HT-29 (cell line): Measurements from ENCODE around the gene AGBL4. TPM values are rescaled to one million over a fixed set of nuclear protein-coding genes. Genes with fewer than 3 reads are reported as not detected.
A peak's percentile ranks its signal among the peaks of the same experiment; 100 is the strongest.

Experiments used
- DNase-seq: peaks from one replicate; pipeline ENCODE4 v3.0.0-alpha.2; 2015; ENCODE audit warnings: low spot score
- total RNA-seq: library from RNA; depleted of rRNA; stranded (reverse); fragments of >200 nt; shearing (Covaris generic); gene quantifications from 2 replicates; pipeline ENCODE4 v1.2.3, GENCODE V29; 2014

Gene AGBL4
- total RNA-seq, 1 experiment from 2014 or later: not detected

DNA sequence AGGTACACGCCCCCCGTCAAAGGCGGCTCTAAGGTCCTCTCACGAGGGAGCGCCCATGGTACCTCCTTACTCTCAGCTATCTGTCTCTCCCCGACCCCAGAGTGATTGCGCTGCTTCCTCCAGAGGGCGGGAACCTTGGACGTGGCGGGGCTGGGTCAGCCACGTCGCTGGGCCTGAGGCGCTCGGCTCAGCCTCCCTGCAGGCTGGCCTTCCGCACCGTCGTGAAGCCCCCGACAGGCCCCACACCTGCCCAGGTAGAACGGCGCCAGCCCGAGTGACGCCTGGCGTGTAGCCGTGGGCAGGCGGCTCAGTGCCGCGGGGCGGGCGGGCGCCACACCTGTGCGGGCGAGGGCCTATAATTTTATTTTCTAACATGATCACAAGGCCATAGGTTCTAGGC is 1124.9 kb downstream of the AGBL4 start:
- no peak for DNase-seq

DNA sequence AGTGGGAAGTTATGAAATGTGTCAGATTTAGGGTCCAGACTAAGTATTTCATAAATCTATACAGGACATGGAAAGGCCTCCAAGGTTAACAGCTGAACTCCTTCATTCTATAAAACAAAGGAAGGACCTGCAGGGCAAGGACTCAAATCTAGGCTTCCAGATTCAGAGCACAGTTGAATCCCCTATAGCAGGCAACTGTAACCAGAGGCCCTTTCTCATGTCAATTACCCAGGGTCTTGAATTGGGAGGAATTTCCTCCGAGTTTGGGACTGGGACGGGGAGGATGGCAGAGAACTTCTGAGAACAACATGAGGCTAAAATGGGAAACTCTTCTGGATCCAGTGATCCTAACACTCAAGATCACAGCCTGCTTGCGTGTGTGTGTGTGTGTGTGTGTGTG is 1134.1 kb downstream of the AGBL4 start:
- DNase-seq: no peak

DNA sequence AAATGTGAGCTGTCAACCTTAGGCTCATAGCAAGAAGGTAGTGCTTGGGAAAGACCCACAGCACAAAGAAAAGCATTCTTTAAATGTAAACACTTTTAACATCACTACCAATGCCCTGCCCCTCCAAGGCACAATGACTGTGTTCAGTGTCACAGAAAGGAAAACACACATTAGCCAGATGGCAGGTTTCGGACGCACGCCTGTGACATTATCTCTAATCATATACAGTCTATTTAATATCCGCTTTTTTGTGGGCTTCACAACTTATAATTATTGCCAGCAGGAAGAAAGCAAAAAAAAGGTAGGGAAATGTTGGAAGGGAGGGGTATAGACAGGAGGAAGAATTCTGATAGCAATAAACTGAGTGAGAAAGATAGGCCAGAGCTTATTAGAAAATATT is 1134.7 kb downstream of the AGBL4 start:
- no peak for DNase-seq

DNA sequence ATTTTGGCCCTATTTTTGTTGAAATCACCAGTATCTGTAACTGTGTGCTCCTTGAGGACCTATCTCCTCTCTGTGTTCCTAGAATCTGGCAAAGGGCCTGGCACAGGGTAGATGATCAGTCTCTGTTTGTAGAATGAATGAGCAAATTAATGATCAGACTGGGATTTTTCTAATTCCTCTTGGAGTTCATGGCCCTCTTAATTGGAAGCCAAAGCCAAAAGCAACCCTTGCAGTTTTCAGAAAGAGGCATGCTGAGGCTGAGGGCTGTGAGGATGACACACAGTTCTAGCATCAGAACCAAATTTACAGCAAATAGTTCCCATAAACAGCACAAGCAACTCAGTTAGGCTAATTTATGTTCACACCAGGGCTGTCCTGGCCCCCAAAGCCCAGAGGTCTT is 1136.0 kb downstream of the AGBL4 start:
- DNase-seq: no peak

DNA sequence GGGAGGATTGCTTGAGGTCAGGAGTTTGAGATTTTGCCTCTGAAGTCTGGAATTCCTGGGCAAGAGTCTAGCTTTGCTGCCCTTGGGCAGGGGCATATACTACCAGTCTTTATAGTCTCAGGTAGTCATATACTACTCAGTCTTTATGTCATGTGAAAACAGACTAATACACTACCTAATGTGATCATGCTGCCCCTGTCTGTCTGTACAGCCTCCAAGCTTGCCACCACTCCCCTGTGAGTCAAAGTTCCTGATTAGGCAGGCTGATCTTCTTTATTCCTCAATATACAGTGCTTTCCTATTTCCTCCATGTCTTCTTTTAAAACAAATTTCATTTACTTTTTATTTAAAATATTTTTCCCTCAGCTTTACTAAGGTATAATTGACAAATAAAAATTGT is 1141.7 kb downstream of the AGBL4 start:
- no peak for DNase-seq

DNA sequence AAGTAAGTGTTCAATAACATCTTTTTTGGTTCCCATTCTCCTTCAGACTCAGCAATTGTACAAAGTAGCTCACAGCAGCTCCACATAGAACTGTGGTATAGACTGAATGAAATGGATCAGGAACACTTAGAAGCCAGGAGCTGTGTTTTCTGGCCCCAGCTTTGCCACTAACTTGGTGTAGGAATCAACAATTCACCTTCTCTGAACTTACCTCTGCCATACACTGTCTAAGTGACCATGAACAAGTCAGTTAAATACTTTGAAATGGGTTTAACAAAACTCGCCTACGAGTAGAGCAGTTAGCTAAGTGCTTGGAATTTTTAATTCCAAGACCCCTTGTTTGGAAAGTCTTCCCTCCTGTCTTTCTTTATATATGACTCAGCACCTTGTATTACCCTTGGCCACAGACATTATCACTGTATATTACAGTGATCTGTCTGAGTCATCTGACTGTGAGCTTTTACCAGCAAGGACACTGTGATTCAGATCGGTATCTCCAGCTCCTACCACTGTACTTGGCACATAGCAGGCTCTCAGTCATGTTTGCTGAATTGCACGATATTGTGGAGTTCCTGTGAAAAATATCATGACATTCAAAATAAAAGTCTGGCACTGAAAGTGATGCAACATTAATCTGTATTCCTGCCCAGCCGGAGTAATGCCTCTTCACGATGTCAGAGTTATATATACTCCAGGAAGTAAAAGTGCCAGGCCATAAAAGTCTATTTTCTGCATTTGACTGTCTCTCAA is 1145.4 kb downstream of the AGBL4 start:
- peak; percentile 46 for DNase-seq

DNA sequence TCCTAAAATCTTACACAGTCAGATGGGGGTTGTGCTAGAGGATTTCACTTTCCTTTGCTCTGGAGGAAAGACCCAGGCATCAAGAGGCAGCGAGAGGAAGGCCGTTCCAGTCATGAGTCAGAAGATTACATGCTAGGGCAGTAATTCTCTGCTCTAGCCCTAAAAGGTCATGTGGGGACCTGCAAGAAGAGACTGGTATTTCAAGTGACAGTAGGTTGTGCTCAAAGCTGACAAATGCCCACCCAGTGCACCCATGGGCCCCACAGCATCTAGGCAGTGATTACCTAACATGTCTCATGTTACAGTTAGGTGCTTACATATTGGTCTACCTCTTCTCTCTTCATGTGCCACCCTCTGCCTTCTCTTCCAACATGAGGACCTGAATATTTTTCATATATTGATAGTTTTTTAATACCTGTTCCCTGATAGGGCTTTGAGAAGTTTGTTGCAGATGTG is 1147.4 kb downstream of the AGBL4 start:
- no peak for DNase-seq

DNA sequence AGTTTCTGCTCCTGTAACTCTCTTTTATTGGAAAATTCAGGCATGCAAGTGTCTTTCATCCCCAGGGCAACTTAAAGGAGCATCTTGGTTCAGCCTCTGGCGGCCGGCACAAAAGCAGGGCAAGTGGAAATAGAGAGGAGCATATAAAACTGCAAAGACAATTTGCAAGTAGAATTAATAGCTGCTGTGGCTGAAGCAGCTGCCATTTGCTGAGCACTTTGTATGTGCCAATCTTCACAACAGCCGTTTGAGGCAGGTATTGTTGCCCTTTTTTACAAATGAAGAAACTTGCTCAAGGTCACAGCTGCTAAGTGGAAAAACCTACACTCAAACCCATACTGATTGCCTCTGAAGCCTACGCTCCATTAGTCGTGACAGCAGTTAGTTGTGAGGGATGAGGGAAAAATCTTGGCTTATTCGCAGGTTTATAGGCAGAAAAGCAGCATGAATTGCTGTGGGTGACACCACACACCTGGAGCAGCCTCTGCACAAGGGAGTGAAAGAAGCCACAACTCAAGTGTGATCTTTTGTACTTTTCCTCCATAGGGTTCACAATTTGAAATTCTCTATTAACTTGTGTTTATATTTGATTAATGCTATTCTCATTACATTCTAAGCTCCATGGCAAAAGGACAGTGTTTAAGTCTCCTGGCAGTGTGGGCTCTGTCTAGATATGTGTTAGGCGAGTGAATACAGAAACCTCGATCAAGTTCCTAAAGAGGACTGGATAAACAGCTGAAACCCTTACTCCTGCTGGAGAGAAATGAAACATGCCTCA is 1148.0 kb downstream of the AGBL4 start:
- DNase-seq: no peak

DNA sequence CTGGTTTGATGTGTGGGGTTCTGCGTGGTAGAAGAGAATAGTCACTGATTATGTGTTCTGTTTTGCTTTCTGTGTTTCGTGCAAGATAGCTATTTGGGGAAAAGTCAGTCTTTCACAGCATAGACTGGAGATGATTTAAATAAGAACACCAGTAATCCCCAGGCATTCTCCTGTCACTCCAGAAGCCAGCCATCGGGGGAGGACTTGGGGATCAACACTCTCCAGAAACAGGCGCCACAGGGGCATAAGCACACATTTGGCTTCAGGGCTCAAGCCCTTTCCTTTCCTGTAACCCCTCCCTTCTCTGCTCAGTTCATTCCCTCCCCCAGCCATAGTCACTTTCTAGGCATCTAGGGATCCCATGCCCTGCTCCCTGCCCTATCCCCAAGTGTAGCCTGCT is 1149.8 kb downstream of the AGBL4 start:
- no peak for DNase-seq

DNA sequence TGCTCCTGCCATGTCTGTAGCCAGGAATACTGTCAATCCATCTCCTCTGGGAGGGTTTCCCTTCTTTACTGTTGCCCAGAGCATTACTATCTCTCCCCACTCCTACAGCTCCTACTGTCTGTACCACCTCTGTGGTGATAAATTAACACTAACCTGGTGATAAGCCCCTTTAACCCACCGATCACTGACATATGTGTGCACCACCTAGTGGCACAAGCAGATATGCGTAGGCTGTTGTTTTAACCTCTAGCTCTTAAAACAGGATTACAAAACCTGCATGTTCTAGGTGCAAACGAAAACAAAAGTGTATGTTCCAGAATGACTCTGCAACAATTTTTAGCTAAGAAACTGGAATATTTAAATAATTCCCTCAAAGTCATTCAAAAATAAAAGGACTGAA is 1153.2 kb downstream of the AGBL4 start:
- DNase-seq: peak; percentile 25

DNA sequence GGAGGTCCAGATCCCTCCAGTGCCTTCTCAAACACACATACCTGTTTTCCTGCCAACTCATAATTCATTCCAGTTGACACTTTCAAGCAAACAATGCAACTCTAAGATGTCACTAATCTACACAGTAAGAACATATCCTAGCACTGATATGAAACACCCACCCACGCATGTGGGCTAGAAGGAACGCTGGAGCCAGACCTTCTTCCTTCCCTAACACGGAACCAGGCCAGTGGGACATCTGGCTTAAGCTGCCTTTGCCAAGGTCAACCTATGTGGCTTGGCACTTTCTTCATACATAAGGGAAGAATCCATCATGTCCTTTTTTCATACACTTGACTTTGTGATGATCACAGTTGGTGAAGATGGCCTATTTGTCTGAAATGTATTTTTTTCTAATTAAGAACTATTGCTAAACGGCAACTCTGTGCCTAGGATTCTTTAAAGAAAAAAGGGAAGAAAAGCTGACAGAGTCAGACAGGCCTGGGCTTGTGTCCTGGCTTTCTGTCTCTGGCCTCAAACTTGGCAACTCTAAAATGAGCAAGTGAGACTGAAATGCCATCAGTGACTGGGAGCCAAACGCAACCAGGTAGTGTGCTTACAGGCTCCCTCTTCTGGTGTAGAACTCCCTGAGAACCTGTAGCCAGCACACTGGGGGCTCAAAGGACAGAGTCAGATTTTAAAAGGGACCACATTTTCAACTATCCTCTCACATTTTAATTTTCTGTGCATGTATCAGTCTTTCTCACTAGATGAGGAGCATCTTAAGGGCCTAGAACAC is 1154.4 kb downstream of the AGBL4 start:
- no peak for DNase-seq

DNA sequence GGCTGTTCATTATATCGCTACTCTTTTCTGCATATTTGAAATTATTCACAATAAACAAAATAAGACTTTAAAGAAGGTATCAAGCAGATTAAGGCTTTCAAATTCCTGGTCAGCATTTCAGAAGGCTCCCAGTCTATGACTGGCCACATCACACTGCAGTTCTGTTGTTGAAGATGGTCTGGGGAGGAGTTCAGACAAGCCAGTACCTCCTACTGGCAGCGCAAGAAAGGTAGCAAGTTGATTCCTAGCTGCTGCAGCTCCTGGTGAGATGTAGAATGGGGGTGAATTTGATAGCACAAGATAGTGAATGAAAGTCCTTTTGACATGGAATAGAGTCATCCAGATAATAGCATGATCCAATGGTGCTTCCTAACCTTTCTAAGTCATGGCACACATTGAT is 1158.8 kb downstream of the AGBL4 start:
- DNase-seq: no peak

DNA sequence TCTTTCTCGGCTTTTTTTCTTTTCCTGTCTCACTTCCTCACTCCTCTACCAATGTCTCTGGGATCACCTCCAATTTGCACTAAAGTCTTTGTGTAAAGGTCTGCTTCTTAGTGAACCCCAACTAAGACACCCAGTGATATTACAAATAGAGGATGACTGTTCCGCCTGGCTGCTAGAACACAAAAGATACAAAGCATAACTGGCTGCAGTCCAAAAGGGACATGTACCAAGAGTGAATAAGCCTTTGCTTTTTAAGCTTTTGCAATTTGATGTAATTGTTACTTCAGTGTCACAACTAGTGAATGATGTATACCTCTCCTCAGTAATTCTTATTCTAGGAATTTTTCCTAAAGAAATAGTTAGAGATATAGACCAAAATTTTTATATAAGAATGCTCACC is 1164.3 kb downstream of the AGBL4 start:
- DNase-seq: no peak

DNA sequence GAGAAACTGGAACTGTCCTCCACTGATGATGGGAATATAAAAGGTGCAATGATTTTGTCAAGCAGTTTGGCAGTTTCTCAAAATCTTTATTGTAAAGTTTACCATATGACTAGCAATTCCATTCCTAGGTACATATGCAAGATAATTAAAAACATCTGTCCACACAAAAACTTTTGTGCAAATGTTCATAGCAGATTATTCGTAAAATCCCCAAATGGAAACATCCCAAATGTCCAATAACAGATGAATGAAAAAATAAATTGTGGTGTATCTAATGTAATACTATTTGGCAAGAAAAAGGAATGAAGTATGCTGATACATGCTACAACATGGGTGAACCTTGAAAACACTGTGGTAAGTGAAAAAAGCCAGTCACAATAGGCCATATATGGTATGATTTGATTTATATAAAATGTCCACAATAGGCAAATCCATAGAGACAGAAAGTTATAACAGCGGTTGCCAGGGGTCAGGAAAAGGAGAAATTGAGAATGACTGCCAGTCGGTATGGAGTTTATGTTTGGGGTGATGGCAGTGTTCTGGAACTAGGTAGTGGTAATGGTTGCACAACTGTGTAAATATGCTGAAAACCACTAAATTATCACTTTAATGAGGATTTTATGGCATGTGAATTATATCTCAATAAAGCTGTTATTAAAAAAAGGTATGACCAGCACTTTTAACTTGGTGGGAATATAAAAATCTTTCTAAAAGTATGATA is 1165.4 kb downstream of the AGBL4 start:
- DNase-seq: no peak

DNA sequence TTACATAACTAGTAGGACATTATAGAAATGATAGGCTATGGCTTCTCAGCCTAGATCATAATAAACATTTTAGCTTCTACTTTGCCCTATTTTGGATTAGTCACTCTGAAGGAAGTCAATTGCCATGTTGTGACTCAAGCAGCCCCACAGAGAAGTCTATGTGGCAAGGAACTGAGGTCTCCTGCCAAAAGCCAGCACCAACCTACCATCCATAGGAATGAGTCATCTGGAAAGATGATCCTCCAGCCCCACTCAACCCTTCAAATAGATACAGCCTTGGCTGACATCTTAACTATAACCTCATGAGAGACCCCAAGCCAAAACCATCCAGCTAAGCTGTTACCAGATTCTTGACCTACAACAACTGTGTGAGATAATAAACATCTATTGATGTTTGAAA is 1170.7 kb downstream of the AGBL4 start:
- no peak for DNase-seq

DNA sequence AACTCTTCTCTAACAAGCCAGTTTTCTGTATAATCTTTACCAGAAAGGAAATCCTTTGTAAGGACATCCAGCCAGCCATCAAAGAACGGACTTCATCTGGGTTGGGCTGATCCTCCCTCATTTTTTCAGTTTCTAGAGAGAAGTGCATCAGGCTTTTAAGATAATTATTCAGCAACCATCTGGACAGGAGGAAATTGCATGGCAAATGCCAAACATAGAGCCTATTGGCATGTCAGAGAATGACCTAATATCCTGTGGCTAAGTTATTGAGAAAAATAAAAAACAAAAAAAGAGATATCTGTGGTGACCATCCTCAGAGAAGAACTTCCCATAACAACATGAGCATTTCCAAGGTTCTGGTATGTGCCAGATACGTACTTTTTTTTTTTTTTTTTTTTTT is 1172.1 kb downstream of the AGBL4 start:
- DNase-seq: no peak

DNA sequence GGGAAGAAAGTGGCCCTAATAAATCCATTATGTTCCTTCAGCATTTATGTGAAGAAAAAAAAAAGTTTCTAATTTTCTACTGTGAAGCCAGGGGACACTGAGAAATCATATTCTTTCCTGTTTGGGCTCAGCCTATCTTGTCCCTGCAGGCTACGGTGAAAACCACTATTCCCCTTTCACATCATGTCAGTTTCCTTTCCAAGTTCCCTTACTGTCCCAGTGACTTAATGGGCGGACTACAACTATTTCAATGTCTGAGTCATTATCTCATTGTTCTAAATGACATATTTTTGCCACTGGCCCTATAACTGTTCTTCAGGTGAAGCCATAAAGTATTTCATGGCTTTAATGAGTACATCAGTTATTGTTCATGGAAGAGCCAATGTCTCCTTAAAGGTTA is 1175.7 kb downstream of the AGBL4 start:
- no peak for DNase-seq

DNA sequence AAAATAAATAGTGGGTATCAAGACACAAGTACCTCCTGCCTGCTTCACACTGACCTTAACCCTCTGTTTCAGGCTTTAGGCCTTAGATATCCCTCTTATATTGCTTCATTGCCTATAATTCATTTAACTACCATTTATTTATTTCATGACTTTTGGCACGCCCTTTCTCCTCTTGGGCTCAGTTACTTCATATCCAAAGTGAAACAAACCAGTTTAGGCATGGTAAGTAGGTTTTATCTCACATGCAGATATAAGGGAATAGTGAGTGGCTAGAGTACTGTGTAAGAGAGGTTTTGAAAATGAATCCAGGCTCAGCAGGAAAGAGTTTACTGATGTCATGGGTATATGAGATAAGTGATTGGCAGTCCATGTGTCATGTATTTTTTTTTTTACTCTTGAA is 1177.3 kb downstream of the AGBL4 start:
- DNase-seq: no peak

DNA sequence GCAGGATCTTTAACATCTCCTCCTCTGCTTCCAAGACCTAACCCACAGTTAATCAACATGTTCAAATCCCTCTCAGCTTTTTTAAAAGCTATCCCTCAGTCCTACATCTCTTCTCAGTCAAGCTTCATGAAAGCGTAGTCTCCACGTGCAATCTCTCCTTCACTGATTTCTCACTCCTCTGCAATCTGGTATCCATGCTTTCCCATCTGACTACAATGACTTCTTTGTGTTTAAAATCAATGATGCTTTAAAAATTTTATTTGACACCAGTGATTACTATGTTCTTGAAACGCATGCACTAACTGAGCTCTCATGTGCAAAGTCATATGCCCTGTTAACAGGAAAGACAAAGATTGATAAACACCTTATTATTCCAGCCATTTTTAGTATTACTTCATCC is 1179.6 kb downstream of the AGBL4 start:
- DNase-seq: no peak

DNA sequence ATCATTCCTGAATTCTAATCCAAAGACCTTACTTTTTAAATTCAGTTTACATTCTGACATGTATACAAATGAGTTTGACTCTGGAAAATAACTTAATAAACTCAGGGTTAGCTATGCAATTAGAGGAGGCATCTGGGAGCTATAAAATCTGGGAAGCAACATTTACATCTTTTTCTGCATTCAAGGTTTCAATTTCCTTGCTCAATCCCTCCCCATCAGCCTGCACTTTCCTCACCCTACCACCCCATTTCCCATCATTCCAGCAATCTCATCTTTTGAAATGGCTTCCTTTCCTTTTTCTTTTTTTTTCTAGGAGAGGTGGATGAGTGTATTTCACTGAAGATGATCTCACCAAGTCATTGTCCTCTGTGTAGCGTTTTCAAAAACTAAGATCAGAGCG is 1181.8 kb downstream of the AGBL4 start:
- DNase-seq: no peak

DNA sequence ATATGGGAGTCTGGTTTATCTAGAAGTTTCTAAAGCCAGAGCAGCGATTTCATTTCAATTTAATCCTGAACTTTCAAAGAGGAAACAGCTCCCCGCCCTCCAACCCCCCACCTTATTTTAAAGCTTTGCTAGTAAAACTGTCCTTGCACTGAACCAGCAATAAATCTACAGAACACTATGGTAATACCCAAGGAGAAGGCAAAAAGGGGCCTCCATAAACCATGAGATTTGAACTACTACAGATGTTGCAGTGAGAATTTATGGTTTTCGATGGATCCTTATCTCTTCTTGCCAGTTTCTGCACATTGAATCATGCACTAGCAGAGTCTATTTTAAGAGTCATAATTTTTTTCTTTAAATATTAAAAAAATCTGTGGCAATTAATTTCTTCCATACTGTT is 1182.3 kb downstream of the AGBL4 start:
- no peak for DNase-seq
